Measurements from ENCODE around the gene LTBP3.
A peak's percentile ranks its signal among the peaks of the same experiment; 100 is the strongest.

Gene LTBP3

DNA sequence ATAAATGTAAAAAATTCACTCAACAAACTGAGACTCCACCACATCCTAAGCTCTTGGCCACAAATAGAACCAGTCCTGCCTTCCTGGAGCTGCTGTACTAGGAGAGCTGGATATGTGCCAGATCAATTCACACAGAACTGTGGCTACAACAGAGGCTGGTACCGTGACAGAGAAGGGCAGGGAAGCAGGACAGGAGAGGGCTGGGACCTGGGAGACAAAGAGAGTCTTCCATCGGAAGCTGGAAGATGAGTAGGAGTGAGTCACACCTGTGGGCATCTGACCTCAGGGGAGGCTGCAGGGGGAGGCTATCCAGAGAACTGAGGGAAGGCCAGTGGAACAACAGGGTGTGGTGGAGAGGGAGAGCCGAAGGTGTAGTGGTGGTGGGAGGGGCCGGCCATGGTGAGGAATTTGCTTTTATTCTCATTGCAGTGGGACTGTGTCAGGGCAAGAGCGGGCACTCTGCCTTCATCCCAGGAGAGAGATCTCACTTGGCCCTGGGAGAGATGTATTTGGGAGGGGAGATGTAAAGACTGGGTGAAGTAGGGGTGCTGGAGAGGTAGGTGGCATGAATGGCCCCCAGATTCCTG, 1.9 kb upstream of the LTBP3 start:
- intact Hi-C loops (cut with DNase I) = no loop called here
- DNase-seq = peak in 3 of 42 donors; percentile 35 to 70 (median 44)

DNA sequence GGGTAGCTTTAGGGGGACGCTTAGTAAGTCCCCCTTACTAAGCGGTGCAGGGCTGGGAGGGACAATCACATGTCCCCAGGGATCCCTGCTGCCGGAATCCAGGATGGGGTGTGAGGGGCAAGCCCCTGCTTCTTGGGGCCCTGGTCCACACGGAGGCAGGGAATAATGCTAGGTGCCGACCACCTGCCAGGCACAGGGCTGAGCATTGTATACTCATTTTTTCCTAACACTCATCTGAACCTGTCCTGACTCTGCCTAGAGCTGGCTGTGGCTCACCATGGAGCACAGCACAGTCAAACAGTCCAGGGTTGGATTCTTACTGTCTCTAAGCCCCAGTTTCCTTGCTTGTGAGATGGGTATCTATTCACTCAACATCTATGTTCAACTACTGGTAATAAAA, 1.4 kb upstream of the LTBP3 start:
- intact Hi-C loops (cut with DNase I) = no loop called here
- no peak for DNase-seq

DNA sequence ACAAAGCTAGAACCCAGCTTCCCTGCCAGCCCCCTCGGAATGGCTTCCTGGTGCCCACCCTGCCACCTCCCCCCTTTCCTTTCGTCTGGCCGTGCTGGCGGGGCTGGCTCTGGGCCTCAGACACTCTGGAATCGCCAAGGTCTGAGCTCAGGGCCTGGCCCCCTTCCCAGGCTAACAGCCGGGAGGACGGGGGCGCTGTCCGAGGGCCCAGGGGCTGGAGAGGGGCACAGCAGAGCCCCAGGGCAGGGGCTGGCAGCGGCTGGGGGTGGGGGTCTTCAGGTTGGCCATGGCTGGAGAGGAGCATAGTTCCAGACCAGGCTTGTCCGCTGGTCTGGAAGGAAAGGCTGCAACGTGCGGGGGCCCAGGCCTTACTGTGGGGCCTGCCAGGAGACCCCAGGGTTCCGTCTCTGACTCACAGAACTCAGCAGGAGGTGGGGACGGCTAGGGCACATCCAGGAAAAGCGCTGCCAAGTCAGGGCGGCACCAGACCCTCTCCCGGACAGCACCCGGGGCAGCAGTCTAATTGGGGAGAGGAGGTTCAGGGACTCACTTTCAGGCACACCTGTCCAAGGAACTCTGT, 861 bp upstream of the LTBP3 start:
- intact Hi-C loops (cut with DNase I) = no loop called here
- DNase-seq = peak; percentile 42 to 90 (median 77)

DNA sequence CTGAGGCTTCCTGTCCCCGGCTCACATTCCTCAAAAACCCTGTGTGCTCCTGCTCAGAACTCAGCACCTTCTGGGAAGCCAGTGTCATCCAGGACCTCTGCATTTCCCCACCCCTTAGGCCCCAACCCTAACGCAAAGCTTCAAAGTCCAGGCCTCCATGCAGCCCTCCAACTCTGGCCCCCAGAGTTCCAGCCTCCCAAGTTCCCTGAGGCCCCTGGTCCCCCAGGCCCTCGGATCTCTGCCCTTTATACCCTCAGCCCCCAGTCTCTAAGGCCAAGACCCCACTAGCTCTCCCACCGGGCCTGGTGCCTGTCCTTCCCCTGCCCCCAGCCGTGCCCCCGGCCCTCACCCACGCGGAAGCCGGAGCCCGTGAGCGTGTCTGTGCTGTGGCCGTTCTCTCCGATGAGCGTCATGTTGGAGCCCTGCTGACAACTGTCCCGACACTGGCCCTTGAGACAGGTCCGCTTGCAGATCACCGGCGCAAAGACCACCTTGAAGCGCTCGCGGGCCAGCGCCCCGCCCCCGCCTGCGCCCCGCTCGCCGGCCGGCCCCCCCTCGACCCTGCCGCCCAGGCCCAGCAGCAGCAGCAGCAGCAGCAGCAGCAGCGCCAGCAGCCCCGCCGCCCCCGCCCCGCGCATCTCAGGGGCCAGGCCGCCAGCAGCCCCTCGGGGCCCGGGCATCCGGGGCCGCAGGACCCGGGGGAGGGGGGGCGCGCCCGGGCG, 718 bp downstream of the LTBP3 start:
- intact Hi-C loops (cut with DNase I) = no loop called here
- peak in 19 of 42 donors; percentile 27 to 65 (median 53) for DNase-seq

DNA sequence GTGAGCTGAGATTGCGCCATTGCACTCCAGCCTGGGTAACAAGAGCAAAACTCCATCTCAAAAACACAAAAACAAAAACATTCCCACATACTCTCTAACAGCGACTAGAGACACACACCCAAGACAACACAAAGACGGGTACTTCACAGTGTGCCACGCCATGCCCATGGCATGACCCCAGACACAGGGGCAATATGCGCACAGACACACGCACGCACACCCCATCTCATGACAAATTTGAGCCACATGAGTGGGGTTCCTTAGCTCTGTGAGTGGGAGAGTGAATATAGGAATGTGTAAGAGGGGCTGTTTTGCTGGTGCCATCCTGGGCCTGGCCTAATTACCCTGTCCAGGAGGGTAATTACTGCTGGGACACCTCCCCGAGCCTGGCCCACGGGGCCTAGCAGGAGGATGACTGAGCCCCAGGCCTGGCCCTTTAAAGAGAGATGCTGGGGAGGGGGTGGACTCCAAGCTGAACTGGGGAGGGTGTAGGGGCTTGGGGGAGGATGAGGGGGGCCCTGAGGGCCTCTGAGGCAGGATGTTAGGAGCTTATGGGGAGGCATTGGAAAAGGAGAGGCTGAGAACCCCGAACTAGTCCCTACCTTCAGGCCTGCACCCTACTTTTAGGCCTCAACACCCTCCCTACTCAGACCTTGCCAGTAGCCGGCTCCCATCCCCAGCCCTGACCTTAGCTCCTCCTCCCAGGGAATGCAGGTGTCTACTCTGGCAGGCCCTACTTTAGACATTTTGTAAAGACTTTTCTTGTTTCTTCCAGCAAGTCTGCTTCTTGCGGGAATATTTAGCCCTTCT, 1.5 kb downstream of the LTBP3 start:
- intact Hi-C loops (cut with DNase I) = no loop called here
- no peak for DNase-seq

DNA sequence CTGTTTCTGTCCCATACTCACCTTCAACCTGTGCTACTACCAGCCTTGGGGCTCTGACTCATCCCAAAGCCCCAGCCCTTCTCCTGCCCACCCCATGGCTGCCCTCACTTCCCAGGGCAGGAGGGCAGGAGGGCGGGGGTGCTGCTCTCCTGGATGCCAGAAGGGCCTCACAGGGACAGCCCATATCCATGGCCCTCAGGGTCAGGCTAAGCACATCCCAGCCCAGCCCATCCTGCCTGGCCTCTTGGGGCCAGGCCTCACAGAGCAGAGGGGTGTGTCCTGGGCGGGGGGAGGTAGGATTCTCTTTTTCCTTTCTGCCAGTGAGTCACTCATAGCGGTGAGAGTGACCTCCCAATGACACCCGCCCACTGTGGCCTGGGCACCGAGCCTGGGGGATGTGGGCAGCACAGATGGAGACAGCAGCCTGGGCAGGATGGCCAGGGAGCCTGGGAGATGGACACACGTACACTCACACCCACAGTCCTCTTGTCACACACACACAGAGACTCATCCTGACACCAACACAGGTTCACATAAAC, 2.4 kb downstream of the LTBP3 start:
- no peak for DNase-seq
- intact Hi-C loops (cut with DNase I) = no loop called here

DNA sequence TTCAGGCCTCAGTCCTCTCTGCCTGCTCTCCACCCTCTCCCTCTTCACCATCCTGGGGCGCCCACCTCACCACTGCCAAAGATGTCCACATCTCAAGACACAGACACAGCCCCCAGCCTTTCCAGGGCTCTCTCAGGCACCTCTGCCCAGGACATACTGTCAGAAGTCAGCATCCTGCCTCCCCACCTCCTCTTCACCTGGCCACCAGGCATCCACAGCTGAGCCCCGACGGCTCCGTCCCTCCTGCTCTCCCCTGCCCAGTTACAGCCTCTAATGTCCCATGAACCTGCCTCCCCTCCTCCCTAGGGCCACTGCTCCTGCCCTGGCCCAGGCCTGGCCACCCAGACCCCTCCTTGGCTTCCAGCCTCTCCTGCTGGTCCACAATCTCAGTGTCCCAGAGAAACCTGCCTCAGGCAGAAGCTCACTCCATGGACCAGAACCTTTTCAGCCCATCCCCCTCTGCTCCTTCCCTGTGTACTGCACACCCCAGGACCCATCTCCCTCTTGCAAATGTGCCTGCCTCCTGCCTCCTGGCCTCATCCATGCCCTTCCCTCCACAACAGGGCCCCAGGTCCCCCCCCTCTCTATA, 3.2 kb downstream of the LTBP3 start:
- DNase-seq = no peak
- intact Hi-C loops (cut with DNase I) = no loop called here

DNA sequence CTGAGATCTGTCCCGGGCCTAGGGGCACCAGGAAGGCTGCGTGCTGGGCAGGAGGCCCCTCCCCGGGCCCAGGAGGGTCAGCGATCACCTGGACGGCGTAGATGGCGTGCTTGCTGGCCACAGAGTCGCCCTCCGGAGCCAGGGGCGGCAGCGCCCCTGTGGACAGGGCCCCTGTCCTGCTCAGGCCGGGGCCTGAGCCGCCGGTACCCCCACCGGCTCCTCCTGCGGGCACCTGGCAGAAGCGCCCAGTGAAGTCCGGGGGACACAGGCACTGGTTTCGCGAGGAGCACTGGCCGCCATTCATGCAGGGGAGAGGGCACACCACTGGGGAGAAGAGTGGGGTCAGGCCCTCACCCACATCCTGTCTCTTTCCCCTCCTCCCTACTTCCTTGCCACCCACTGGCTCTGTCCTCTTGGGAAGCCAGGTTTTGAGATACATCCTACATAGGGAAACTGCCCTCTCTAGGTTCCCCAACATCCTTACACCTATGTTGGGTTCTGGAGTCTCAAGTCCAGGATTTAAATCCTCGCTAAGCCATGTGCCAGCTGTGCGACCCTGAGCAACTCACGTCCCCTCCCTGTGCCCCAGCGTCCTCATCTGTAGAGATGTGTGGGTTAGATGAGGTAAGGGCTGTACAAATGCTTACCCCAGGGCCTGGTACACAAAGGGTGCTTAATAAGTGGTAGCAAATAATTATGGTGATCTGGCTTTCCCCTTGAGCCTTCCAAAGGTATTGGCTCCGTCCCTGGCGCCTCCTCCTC, 3.9 kb downstream of the LTBP3 start:
- no peak for DNase-seq
- intact Hi-C loops (cut with DNase I) = no loop called here

DNA sequence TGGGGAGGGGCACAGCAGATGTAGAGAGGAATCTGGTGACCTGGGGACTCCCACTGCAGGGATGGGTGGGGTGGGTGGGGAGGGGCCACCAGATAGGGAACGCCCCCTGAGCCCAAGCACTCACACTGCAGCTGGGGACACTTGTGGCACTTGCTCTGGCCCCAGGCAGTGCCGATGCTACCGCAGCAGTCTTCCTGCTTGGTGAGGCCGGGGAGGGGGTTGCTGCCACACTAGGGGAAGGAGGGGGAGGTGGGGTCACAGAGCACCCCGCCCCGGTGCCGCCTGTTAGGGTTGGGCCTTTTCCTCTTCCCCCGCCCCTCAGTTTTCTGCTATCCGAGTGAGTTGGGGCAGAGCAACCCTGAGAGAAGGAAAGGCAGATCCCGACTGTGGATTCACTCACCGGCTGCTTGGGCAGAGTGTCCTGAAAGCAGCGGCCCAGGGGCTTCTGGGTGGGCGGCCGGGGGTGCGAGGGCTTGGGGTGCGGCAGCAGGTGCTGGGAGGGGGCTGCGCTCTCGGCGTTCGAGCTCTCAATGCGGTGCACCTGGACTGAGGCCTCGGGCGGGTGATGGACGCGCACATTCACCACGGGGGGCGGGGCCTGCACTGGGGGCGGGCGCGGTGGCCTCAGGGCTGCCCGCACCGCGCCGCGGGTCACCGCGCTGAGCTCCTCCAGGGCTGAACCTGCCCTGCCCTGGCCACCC, 4.7 kb downstream of the LTBP3 start:
- intact Hi-C loops (cut with DNase I) = no loop called here
- DNase-seq = no peak

DNA sequence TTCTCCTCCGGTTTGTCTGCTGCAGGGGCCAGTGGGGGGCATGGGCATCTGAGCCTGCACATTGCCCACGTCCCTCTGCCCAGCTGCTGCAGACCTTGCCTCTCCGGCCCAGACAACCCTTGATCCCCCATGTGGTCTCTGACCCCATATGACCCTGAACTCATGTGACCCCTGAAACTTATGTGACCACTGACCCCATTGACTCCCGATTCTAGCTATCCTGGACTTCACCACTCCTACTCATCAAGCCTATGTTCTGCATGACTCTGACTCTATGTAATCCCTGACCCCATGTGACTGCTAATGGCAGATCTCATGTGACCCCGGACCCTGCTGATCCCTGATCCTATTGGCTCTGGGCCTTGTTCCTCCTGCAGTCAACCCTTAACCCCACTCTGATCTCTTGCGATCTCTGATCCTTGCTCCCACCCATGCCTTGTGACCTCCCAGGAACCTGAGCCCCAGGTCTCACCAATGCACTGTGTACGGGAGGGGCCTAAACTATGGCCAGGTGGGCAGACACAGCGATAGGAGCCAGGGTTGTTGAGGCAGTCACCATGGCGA, 5.7 kb downstream of the LTBP3 start:
- intact Hi-C loops (cut with DNase I) = no loop called here
- DNase-seq = no peak

DNA sequence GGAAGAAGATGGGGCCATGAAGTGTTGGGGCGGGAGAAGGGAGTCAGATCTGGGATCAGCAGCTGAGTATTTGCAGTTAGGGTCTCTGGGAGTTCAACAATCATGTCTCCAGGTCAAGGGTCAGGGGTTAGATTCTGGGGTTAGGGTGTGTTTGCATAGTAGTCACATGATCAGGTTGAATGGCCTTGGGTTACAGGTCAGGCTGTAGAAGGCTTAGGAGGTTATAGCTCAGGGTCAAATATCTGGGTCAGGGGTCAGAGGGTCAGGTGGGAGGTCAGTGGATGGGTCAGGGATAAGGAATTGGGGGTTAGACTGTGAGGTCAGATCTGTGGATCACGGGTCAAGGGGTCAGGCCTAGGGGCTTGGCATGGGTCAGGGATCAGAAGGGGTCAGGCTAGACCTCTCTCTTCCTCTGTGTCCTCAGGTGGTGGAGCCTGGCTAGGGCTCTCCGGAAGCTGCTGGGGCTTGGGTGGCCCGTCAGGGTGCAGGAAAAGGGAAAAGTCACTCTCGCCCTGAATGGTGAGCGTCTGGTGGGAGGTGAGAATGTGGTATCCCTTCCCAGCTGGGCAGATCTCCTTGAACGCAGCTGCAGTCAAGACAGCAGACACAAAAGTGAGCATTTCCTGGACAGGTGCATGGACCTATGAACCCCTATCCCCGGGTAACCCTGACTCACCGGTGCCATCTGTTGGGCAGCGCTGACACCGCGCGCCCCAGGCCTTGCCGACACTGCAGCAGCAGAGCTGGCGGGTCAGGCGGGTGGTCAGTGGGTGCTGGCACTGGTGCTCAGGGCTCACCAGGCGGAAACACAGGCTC, 6.4 kb downstream of the LTBP3 start:
- peak in 26 of 42 donors; percentile 27 to 76 (median 62) for DNase-seq
- intact Hi-C loops (cut with DNase I) = no loop called here

DNA sequence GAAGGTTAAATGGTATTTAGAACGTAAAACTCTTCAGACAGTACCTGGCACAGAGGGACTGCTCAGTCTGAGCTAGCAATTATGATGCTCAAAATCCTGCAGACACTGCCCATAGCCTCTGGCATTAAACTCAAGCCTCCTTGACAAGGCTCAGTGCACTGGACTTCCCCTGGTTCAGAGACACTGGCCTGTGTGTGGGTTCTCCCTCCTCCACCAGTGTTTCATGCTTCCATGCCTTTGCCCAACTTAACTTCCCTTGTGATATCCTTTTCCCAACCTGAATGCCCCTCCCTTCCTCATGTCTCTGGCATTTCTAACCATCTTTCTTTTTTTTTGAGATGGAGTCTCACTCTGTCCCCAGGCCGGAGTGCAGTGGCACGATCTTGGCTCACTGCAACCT, 9.1 kb downstream of the LTBP3 start:
- intact Hi-C loops (cut with DNase I) = no loop called here
- no peak for DNase-seq

DNA sequence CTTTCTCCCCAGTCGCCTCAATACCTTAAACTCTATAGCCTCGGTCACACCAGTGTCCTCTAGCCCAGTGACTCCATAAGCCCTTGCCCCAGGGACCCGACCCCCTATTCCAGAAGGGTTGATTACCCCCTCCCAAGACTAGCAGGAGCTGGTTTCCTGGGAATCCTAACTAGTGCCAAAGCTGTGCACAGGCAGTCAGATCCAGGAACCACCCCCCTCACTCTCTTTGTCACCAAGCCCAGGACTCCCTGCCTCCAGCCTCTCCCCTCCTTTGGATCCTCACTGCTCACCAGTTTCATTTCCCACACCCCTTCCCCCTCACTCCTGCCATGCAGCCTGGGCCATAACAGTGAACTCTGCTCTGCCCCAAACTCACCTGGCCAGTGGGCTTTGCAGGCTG, 9.8 kb downstream of the LTBP3 start:
- intact Hi-C loops (cut with DNase I) = no loop called here
- peak in 1 of 42 donors; percentile 23 for DNase-seq

DNA sequence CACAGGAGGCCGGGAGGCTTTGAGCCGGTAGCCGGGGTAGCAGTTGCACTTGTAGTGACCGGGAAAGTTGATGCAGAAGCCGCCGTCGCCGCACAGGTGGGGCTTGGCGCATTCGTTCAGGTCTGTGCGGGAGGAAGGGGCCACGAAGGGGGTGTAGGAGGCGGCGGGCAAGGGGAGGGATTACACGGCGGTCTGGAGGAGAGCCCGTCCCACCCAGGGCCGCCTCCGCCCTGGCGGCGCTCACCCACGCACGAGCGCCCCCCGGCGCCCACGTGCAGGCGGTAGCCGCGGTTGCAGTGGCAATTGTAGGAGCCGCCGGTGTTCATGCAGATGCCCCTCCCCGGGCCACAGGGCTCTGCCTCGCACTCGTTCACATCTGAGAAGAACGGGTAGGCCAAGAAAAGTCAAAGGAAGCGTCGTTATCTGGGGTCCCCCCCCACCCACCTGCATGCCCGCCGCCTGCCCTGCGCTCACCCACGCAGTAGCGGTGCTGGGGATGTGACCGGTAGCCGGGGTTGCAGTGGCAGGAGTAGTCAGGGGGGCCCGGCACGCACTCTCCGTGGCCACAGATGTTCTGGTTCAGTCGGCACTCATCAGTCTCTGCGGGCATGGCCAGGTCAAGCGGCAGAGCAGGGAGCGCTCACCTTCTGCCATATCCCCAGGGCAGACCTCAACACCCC, 10.6 kb downstream of the LTBP3 start:
- DNase-seq = no peak
- intact Hi-C loops (cut with DNase I) = no loop called here

DNA sequence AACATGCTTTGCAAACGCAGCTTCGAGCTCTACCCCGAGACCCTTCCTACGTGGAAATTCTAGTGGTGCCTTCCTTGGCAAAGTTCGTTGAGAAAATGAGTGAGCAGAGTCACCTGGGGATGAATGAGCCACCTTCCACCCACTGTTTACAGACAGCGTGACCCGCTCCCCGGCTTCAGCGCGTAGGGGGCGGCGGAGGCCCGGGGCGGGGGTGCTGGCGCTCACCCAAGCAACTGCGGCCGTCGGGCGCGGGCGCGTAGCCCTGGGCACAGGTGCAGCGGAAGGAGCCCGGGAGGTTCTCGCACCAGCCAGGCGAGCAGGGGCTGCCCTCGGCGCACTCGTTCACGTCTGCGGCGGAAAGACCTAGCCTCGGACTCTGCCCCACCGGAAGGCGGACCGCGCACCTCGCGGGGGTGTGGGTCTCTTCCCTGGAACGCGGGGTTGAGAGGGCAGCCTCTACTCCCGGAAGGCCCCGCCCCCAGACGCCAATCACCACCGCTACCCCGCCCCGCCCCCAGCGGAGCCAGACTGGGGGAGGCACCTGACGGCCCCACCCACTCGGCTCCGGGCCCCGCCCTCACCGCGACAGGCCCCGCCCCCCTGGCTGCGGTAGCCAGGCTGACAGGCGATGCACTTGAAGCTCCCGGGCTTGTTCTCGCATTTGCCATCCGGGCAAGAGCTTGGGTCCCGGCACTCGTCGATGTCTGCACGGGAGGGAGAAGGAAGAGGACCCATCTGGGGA, 11.8 kb downstream of the LTBP3 start:
- intact Hi-C loops (cut with DNase I) = no loop called here
- DNase-seq = peak in 41 of 42 donors; percentile 45 to 84 (median 71)

DNA sequence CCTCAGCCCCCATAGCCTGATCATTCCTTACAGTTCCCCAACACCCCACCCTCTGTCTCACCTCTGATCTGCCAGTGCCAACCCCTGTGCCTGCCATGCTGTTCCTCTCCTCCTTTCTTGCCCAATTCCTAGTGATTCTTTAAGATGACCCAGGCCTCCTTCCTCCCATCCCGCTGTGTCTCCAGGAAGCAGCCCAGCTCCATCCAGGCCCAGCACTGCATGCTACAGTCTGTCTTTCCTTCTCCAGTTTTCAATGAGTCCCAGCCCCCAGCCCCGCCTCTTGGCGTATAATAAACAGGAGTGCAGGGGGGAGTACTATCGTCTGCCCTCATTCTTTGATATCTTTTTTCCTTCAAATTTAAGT, 12.3 kb downstream of the LTBP3 start:
- intact Hi-C loops (cut with DNase I) = no loop called here

More for the DNA sequence above, 12.3 kb downstream of the LTBP3 start:
- DNase-seq = no peak

Measured in head of caudate nucleus (tissue), 42 donors.